CD4-positive, alpha-beta T cell treated with Interleukin-15 for 1 hour (primary cell): ENCODE results near the gene TIGD3.

Experiments
- DNase-seq: peaks from one replicate; pipeline ENCODE4 v3.0.0-alpha.2; 2020

Gene TIGD3

GRCh38 chr11:65375012-65375411, 20.5 kb downstream of the TIGD3 start:
- no peak for DNase-seq

GRCh38 chr11:65376138-65376713, 21.7 kb downstream of the TIGD3 start:
- no peak for DNase-seq

DNA sequence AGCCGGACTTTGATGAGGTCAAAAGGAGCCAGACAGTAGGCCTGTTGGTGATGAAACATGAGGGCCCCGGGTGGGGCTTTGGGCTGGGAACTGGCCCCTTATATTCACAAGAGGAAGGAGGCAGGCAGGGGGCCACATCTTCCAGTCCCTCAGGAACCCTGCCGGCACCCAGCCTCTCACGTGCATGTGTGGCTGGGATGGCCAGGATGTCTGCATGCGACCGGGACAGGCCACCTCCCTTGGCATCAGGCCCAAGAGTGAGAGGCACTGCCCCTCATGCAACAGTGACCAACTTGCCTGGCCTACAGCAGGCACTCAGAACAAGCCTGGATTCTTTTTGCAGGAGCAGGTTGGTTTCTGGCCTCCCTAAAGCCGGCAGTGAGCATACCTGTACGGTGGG, 22.5 kb downstream of the TIGD3 start:
- DNase-seq: no peak

DNA sequence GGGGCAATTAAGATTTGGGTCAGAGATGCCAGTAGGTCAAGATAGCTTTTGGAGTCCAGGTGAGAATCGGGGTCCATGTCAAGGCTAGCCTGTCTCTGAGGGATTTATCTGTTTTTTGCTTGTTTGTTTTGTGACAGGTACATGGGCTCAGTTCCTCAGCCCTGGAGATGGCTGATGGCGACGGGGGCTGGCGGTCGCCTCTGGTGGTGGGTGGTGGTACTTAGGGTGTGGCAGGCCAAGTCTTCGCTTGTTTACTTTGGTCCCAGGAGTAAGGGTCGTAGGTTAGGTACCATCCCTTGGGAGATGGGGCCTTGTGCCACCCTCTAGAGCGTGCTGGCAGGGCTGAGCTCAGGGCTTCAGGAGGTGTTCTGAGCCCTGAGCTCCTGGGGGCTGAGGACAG, 23.2 kb downstream of the TIGD3 start:
- DNase-seq: no peak

GRCh38 chr11:65378208-65378927, 23.8 kb downstream of the TIGD3 start:
- DNase-seq: peak; percentile 56

DNA sequence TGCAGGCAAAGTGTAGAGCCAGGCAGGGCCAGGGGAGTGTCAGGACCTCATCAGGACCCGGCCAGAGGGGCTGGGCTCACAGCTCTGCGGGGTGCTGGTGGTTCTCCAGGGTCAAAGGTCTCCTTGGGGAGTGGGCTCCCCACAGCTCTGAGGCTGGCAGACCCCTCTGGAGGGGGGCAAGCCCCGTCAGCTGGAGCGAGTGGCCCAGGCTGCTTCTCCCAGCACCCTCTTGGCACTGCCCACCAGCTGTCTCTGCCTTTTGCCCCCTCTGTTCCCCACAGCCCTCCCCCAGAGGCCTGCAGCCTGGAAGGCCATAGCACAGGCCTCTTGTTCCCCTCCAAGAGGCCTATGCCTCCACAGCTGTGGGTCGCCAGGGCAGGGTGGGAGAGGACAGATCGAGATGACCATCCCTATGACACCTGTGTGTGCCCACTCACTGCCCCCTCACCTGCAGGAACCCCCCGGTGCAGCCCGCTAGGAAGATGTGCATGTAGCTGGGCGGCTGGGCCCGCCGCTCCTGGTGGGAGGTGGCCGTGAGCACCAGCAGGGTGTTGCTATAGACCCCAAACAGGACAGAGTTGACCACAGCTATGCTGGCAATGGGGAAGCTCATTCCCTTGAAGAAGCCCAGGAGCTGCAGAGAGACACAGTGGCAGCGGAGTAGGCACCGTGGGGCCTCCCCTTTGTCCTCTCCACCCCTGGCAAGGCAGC, 24.5 kb downstream of the TIGD3 start:
- no peak for DNase-seq

DNA sequence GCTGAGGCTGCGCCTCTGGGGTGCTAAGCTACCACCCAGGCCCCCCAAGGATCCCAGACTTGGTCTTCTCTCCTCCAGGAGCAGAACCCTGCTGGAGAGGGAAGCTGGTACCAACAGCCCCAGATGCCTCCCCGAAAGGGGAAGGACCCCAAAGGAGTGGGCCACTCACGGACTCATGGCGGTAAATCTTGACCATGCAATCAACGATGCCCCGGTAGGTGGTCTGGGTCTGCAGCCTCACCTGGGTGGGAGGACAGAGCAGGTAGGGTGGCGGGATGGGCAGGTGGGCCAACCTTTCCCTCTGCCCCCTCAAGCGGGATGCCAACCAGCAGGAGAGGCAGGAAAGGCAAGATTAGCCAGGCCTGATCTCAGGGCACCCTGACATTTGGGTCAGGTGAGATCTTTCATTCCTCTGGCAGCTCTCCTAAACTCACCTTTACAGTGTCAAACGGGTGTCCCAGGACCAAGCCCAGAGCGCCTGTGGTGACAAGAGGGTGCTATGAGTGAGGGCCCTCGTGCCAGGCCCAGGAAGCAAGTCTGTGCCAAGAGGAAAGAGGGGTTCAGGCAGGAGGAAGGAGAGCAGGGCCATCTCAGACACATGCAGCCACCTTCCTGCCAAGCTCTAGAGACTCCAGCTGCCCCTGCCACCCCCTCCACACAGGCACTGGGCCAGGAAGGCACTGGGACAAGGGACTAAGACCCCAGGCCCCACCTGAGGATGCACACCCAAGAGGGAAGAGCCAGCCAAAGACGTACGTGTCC, 25.3 kb downstream of the TIGD3 start:
- DNase-seq: no peak

DNA sequence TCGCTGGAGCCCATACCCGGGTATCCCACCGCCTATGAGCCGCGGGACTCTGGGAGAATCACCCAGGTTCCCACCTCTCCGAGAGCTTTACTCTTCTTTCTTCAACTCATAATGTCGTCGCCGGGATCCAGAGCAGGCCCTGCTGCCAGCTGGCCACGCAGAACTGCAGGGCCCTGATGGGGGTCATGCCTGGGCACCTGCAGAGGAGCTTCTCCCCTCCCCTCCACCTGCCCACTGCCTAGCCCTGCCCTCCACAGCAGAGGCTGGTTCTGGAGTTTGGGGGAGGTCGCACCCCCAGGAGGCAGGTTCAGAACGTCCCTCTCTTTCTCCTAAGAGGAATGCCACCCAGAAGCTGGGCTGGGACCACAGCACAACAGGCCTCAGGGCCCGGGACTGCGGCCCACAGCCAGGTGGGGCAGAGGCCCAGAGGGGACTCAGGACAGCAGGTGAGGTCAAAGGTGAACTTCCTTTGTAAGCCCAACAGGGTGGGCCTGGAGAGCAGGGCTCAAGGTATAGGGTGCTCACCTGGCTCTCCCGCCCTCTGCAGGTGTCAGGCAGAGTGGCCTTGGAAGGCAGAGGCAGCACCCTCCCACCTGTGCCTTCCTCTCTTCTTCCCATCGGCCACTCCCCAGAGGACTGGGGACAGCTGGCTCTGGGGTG, 26.0 kb downstream of the TIGD3 start:
- DNase-seq: no peak

GRCh38 chr11:65381716-65382032, 27.1 kb downstream of the TIGD3 start:
- peak; percentile 53 for DNase-seq

- DNase-seq: peak; percentile 93
Measured at GRCh38 chr11:65382033-65382803, 27.7 kb downstream of the TIGD3 start, which contains the start of gene SLC25A45. Gene SLC25A45 (minus strand): TSS chr11:65382646. CDS start chr11:65381951, 695 bp downstream.

DNA sequence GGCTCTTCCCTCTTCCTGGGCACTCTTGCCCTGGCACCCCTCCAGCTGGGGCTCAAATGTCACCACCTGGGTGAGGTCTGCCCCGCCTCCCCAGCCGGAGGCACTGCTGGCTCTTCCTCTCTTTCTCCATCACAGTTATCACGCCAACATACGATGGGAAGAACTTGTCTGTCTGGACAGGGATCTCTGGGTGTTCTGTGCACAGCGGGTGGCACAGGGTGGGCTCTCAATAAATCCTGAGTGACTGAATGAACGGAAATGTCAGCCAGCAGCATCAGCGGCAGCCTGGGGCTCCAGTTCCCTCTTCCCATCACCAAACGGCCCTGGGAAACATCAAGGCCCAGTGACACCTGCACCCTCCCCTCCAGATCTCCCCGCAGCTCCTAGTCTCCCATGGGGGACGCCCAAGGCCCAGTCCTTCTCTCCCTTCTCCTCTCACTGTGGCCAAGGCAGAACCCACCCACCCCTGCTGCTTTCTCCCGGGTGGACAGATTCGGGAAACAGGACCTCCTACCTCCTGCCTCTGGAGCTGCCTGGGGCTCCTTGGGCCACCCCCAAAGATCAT, 28.3 kb downstream of the TIGD3 start:
- DNase-seq: no peak

DNA sequence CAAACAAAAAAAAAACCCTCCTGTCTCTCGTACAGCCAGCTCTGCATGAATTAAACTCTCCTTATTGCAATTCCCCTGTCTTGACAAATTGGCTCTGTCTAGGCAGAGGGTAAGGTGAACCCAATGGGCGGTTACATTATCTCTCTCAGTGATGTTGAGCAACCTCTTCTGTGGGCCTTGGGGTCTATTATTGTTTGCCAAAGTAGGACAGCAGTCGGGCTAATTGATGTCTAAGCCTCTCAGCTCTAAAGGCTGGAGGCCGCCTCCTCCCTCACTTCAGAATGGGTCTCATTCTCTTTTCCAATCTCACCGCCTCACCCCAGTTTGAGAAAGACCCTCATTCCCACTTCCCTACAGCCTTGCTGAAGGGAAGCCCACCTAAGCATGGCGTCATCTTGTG, 29.2 kb downstream of the TIGD3 start:
- DNase-seq: no peak

DNA sequence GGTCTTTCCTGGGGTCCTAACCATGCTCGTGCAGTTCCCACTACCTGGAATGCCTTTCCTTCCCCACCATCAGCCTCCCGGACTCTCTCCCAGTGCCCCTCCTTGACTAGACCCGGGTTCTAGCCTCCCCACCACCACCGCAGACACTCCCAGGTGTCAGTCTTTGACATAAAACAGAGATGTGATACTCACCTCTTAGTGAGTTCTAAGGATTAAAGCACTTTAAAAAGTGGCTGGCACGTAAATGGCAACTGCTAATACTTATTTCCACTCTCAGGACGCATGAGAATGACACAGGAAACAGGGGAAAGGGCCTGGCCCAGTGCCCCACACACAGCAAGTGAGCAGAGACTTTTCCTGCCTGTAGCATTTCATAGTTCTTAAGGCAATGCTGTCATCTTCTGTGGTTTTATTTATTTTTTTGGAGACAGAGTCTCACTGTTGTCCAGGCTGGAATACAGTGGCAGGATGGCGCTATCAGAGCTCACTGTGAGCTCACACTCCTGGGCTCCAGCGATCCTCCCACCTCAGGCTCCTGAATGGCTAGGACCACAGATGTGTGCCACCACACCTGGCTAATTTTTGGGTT, 29.8 kb downstream of the TIGD3 start:
- no peak for DNase-seq

DNA sequence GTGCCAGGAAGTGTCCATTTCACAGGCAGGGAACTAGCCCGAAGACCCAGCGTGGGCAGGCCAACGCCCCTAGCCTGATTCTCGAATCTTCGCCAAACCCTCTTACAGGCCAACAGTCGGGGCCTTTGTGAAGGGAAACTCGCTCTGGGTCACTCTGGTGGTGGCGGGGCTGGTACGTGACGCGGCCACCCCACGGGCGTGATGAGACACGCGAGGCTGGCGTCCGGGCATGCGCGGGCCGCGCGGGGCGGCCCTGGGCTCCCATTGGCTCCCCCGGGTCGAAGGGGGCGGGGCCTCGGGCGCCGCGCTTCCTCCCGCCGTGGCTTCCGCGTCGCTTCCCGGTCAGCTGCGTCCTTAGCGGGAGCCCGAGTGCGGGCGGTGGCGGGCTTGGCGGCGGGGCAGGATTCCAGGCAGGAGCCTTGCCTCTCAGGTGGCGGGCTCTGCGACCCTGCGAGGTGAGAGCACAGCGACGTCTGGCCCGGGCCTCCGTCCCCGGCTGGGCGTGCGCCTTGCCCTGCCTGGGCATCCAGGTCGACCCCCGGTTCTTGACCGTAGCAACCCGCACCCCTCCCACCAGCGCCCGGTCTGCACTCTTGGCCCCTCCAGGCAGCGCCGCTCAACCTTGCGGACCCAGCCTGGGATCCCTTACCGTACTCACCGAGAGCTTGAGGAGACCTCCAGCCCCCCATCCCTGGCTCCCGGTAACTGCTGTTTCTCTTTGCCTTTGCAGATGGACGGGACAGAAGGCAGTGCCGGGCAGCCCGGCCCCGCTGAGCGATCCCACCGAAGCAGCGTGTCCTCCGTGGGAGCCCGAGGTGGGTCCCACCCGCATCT, 32.0 kb downstream of the TIGD3 start, which contains the start of gene FRMD8:
Gene FRMD8 (plus strand): TSS at position 331 of the 834 bp plus-strand sequence. CDS start 400 bp downstream, at position 731.
- DNase-seq: peak; percentile 92

GRCh38 chr11:65388731-65389130, 34.2 kb downstream of the TIGD3 start:
- no peak for DNase-seq

- no peak for DNase-seq
Measured at GRCh38 chr11:65389294-65389980, 34.9 kb downstream of the TIGD3 start.

- DNase-seq: no peak
Measured at GRCh38 chr11:65390099-65390941, 35.8 kb downstream of the TIGD3 start.

- no peak for DNase-seq
Measured at GRCh38 chr11:65390996-65391395, 36.4 kb downstream of the TIGD3 start.
